Neural progenitor cell (in vitro differentiated cells): ENCODE data around the gene TOP2B.

ENCODE experiments used
- CTCF ChIP-seq: fragments of 200-600 bp; sonication (generic); IDR thresholded peaks from 2 replicates; pipeline ENCODE4 v1.5.1; 2017; ENCODE audit warnings: antibody characterized with exemption, mild to moderate bottlenecking
- EZH2 ChIP-seq: fragments of 200-600 bp; sonication (generic); IDR thresholded peaks from 2 replicates; pipeline ENCODE4 v1.6.1; 2017; ENCODE audit warnings: antibody characterized with exemption, mild to moderate bottlenecking, moderate library complexity
- EZH2phosphoT487 ChIP-seq: fragments of 200-600 bp; sonication (generic); IDR thresholded peaks from 2 replicates; pipeline ENCODE4 v1.6.1; 2017; ENCODE audit warnings: antibody characterized with exemption

DNA sequence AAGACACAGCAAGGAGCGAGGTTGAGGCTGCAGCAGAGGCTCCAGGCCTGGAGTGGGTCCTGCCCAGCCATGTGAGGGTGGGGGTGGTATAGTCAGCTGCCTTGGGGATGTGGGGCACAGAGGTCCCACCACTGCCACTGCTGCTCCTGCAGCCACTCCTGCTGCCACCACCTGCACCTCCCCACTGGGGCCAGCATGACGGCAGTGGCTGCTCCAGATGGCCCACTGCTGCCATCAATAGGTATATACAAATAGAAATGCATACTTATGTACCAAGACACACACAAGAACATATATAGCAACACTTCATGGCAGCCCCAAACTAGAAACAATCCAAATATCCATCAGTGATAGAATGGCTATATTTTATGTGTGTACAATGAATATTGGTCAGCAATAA is 10.0 kb upstream of the TOP2B start:
- TF ChIP-seq CTCF (no peak), EZH2 (no peak), EZH2phosphoT487 (no peak)
